CD14-positive monocyte (primary cell): ENCODE data around the gene C1QTNF3. TPM values are rescaled to one million over a fixed set of nuclear protein-coding genes. Genes with fewer than 3 reads are reported as not detected.

Experiments used
- DNase-seq, 3 donors: peaks; one replicate each; pipeline ENCODE4 v3.0.0-alpha.2; 2011 to 2022
- H2AFZ ChIP-seq: 2 replicates; pipeline ENCODE4 v1.6.0; 2012; ENCODE audit warnings: mild to moderate bottlenecking, low read depth, low read length, inconsistent platforms; ENCODE audit not compliant: insufficient read depth, poor library complexity, severe bottlenecking
- H3K27ac ChIP-seq, 2 donors: 1 replicate in 1 of 2; 2 replicates in 1 of 2; pipeline ENCODE4 v1.5.1; 2012 to 2013; ENCODE audit warnings: low read length in 2 of 2, control low read depth in 1 of 2, inconsistent platforms in 1 of 2, low read depth in 1 of 2, mild to moderate bottlenecking in 1 of 2
- H3K27me3 ChIP-seq, 2 donors: one replicate each; pipeline versions ENCODE4 v1.6.0 to v1.6.1; 2011 to 2013; ENCODE audit warnings: low read length in 2 of 2; ENCODE audit not compliant: control insufficient read depth in 2 of 2, insufficient read depth in 2 of 2
- H3K36me3 ChIP-seq, 2 donors: replicated peaks in 1 of 2; 1 replicate in 1 of 2; 2 replicates in 1 of 2; pipeline versions ENCODE4 v1.5.1 to v1.6.1; 2012 to 2013; ENCODE audit warnings: low read length in 2 of 2, control low read depth in 1 of 2, inconsistent platforms in 1 of 2, mild to moderate bottlenecking in 1 of 2; ENCODE audit not compliant: insufficient read depth in 2 of 2, control insufficient read depth in 1 of 2
- H3K4me1 ChIP-seq, 2 donors: 1 replicate in 1 of 2; 2 replicates in 1 of 2; pipeline versions ENCODE4 v1.5.1 to v1.6.1; 2012 to 2013; ENCODE audit warnings: low read length in 2 of 2, control low read depth in 1 of 2, inconsistent platforms in 1 of 2, mild to moderate bottlenecking in 1 of 2, moderate library complexity in 1 of 2; ENCODE audit not compliant: insufficient read depth in 2 of 2, control insufficient read depth in 1 of 2
- H3K4me2 ChIP-seq: replicated peaks from 2 replicates; pipeline ENCODE3; 2012; ENCODE audit warnings: low read length, moderate library complexity, mild to moderate bottlenecking; ENCODE audit not compliant: poor library complexity, severe bottlenecking; ENCODE audit errors: extremely low read depth
- H3K4me3 ChIP-seq, 3 experiments: fragments of 200-600 bp in 1 of 3; sonication (generic) in 1 of 3; replicated peaks in 1 of 3; 1 replicate in 2 of 3; 2 replicates in 1 of 3; pipeline ENCODE4 v1.5.1; 2011 to 2013; ENCODE audit warnings: low read length in 3 of 3, mild to moderate bottlenecking in 3 of 3, control low read depth in 2 of 3, low read depth in 2 of 3, inconsistent platforms in 1 of 3, moderate library complexity in 1 of 3
- H3K79me2 ChIP-seq: 2 replicates; pipeline ENCODE4 v1.6.0; 2012; ENCODE audit warnings: mild to moderate bottlenecking, control low read depth, inconsistent platforms, low read length, moderate library complexity; ENCODE audit not compliant: insufficient read depth
- H3K9ac ChIP-seq: 2 replicates; pipeline ENCODE4 v1.6.0; 2017; ENCODE audit warnings: low read length, mild to moderate bottlenecking; ENCODE audit not compliant: insufficient read depth, poor library complexity, severe bottlenecking
- H3K9me3 ChIP-seq, 2 donors: replicated peaks in 1 of 2; 1 replicate in 1 of 2; 2 replicates in 1 of 2; pipeline versions ENCODE4 v1.5.1 to v1.6.1; 2012 to 2013; ENCODE audit warnings: low read length in 2 of 2, control low read depth in 1 of 2; ENCODE audit not compliant: control insufficient read depth in 1 of 2, insufficient read depth in 1 of 2
- H4K20me1 ChIP-seq: 2 replicates; pipeline ENCODE4 v1.6.0; 2012; ENCODE audit warnings: mild to moderate bottlenecking, low read length, control low read depth, moderate library complexity; ENCODE audit not compliant: insufficient read depth
- H3K27ac Mint-ChIP-seq, 7 donors: one replicate each; pipeline ENCODE4 v1.8.0; 2020; ENCODE audit warnings: mild to moderate bottlenecking in 7 of 7, mixed read lengths in 7 of 7, moderate library complexity in 6 of 7, inconsistent platforms in 2 of 7
- H3K27me3 Mint-ChIP-seq, 3 donors: one replicate each; pipeline ENCODE4 v1.8.0; 2021 to 2022; ENCODE audit warnings: low read depth in 3 of 3, mild to moderate bottlenecking in 3 of 3, mixed read lengths in 3 of 3, moderate library complexity in 3 of 3, inconsistent platforms in 1 of 3
- H3K36me3 Mint-ChIP-seq, 2 donors: one replicate each; pipeline ENCODE4 v1.8.0; 2020; ENCODE audit warnings: mixed read lengths in 2 of 2, inconsistent platforms in 1 of 2, mild to moderate bottlenecking in 1 of 2
- H3K4me1 Mint-ChIP-seq: one replicate; pipeline ENCODE4 v1.8.0; 2020; ENCODE audit warnings: mild to moderate bottlenecking, mixed read lengths
- H3K4me3 Mint-ChIP-seq, 2 donors: one replicate each; pipeline ENCODE4 v1.8.0; 2020; ENCODE audit warnings: mild to moderate bottlenecking in 2 of 2, mixed read lengths in 2 of 2, moderate library complexity in 1 of 2
- H3K9me3 Mint-ChIP-seq, 7 donors: one replicate each; pipeline ENCODE4 v1.8.0; 2020 to 2022; ENCODE audit warnings: mixed read lengths in 7 of 7, mild to moderate bottlenecking in 6 of 7, moderate library complexity in 6 of 7, inconsistent platforms in 2 of 7
- WGBS: methylation state at CpG from one replicate; pipeline ENCODE4 v1.1.5; 2013; ENCODE audit warnings: missing lambda C conversion rate; ENCODE audit not compliant: insufficient coverage; 5-methylcytosine and 5-hydroxymethylcytosine counted together
- intact Hi-C, 2 donors: fragments of 100-400 bp; cut with micrococcal nuclease; formaldehyde crosslinking; loops; one replicate each; pipeline versions ENCODE4 v1.15.0 to v1.15.1; 2023
- polyA plus RNA-seq, 3 donors: library from polyadenylated mRNA; depleted of rRNA in 1 of 3; unstranded in 2 of 3; stranded (reverse) in 1 of 3; fragments of 300-500 nt in 2 of 3; fragments of >200 nt in 1 of 3; fragmentation: Illumina TruSeq in 2 of 3; gene quantifications; 1 replicate in 2 of 3; 2 replicates in 1 of 3; pipeline ENCODE4 v1.2.3, GENCODE V29; 2012 to 2021
- TF ChIP-seq, protein P1 (sequence below): fragments of 200-600 bp; IDR thresholded peaks from one replicate; pipeline ENCODE4 v1.8.0; 2022; ENCODE audit warnings: antibody characterized with exemption, mild to moderate bottlenecking

The C1QTNF3 gene
- polyA plus RNA-seq, 3 donors, result 1.5 TPM; not detected in 2

DNA sequence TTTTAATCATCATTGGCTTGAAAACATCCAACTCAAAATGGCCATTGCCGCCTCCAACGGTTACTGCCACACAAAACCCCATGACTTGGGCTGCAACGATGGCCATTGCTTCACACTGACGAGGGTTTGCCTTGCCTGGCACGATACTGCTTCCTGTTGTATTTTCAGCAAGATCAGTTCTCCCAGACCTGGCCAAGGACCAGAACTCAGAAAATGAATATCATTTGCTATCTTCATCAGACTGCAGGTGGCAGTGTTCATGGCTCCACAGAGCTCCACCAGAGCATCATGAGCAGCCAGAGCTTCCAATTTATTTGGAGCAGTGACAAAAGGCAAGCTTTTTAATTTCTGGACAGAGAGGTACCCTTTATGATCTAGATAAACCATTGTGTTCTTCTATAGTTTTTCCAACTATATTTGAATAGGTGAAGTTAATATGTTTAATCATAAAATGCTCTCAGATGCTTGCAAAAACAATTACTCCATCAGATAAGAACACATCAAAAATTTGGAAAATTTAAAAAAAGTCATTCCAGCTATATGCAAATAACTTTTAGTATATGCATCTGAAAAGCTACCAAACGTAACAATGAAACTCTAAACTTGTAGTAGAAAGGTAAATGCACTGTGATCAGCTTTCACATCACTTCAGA lies 45.6 kb downstream of the C1QTNF3 start:
- no peak overlapping the region for H3K9ac ChIP-seq
- H3K4me2 ChIP-seq, result no peak overlapping the region
- H3K27me3 ChIP-seq, result no peaks in the 10 kb centered on the region
- peak; percentile 12 to 46 (median 34) for DNase-seq
- 6% methylated on average over 5 of the region's 6 CpGs for WGBS
- H3K79me2 ChIP-seq, result no peaks in the 10 kb centered on the region
- H3K36me3 ChIP-seq, result no peaks in the 10 kb centered on the region
- Mint-ChIP-seq H3K4me1 (peaks cover 10% of the 10 kb centered on the region), H3K4me3 (no peak overlapping the region), H3K9me3 (no peaks in the 10 kb centered on the region), H3K27me3 (no peaks in the 10 kb centered on the region), H3K36me3 (peaks cover 4 to 12% of the 10 kb centered on the region in 2 donors), H3K27ac (peak overlapping the region in 1 of 7 donors; percentile 21)
- no peaks in the 10 kb centered on the region for H3K9me3 ChIP-seq
- no peak overlapping the region for H3K27ac ChIP-seq
- H2AFZ ChIP-seq, result no peak overlapping the region
- no peak overlapping the region for H3K4me3 ChIP-seq
- H4K20me1 ChIP-seq, result no peaks in the 10 kb centered on the region
- intact Hi-C loops, result no loop called here
- no peaks in the 10 kb centered on the region for H3K4me1 ChIP-seq
- TF ChIP-seq, protein P1, sequence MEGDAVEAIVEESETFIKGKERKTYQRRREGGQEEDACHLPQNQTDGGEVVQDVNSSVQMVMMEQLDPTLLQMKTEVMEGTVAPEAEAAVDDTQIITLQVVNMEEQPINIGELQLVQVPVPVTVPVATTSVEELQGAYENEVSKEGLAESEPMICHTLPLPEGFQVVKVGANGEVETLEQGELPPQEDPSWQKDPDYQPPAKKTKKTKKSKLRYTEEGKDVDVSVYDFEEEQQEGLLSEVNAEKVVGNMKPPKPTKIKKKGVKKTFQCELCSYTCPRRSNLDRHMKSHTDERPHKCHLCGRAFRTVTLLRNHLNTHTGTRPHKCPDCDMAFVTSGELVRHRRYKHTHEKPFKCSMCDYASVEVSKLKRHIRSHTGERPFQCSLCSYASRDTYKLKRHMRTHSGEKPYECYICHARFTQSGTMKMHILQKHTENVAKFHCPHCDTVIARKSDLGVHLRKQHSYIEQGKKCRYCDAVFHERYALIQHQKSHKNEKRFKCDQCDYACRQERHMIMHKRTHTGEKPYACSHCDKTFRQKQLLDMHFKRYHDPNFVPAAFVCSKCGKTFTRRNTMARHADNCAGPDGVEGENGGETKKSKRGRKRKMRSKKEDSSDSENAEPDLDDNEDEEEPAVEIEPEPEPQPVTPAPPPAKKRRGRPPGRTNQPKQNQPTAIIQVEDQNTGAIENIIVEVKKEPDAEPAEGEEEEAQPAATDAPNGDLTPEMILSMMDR, result peak; percentile 44

DNA sequence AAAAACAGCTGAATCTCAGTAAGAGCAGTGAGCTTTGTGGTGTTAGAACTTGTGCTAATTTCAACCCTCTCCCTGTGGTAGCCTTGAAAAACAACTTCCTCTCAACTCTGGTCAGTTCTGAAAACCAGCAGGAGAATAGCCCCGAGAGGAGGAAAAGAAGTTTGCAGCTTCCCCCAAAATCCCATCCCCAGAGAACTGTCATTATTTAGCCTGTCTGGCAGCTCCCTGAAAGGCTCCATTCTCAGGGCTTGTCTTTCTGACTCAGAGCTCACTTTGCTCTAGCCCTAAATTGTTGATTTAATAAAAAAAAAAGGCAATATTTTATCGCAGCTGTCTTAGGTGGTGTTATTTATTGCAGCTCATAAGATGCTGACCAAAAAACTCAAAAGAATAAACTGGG lies 47.1 kb downstream of the C1QTNF3 start:
- peaks cover 4 to 12% of the 10 kb centered on the region in 2 donors for H3K36me3 Mint-ChIP-seq
- Histone ChIP-seq H2AFZ (no peak overlapping the region), H3K27ac (no peak overlapping the region), H3K4me3 (no peak overlapping the region), H3K4me2 (no peak overlapping the region), H3K9ac (no peak overlapping the region), H3K4me1 (no peaks in the 10 kb centered on the region), H3K27me3 (no peaks in the 10 kb centered on the region), H3K9me3 (no peaks in the 10 kb centered on the region), H3K79me2 (no peaks in the 10 kb centered on the region), H3K36me3 (no peaks in the 10 kb centered on the region), H4K20me1 (no peaks in the 10 kb centered on the region)
- no peak overlapping the region for H3K27ac Mint-ChIP-seq
- WGBS, result no CpG with 5 or more reads among the region's 2 CpGs
- H3K27me3 Mint-ChIP-seq, result no peaks in the 10 kb centered on the region
- intact Hi-C loops, result no loop called here
- H3K4me1 Mint-ChIP-seq, result peaks cover 5% of the 10 kb centered on the region
- no peak for DNase-seq
- H3K9me3 Mint-ChIP-seq, result no peaks in the 10 kb centered on the region
- no peak overlapping the region for H3K4me3 Mint-ChIP-seq
- TF ChIP-seq, protein P1, result no peak
